WTC11 (cell line): ENCODE measurements around the gene PTPRG.

Experiments used
- CREB1 ChIP-seq: sonication (generic); formaldehyde crosslinking; IDR thresholded peaks from 2 replicates; pipeline ENCODE4 v1.8.0; 2023; ENCODE audit warnings: mild to moderate bottlenecking, missing genetic modification reagents
- CTCF ChIP-seq: fragments of 200-600 bp; IDR thresholded peaks from 2 replicates; pipeline ENCODE4 v1.8.0; 2022; ENCODE audit warnings: antibody characterized with exemption
- MAX ChIP-seq: sonication (generic); formaldehyde crosslinking; IDR thresholded peaks from 2 replicates; pipeline ENCODE4 v1.8.0; 2022; ENCODE audit warnings: mild to moderate bottlenecking, missing genetic modification reagents
- USF1 ChIP-seq: sonication (generic); formaldehyde crosslinking; IDR thresholded peaks from 2 replicates; pipeline ENCODE4 v1.8.0; 2022; ENCODE audit warnings: mild to moderate bottlenecking, missing genetic modification reagents
- ZBTB43 ChIP-seq: sonication (generic); formaldehyde crosslinking; IDR thresholded peaks from 2 replicates; pipeline ENCODE4 v1.8.1; 2023; ENCODE audit warnings: mild to moderate bottlenecking, missing genetic modification reagents
- ZNF317 ChIP-seq: sonication (generic); formaldehyde crosslinking; IDR thresholded peaks from 2 replicates; pipeline ENCODE4 v1.8.1; 2023; ENCODE audit warnings: low read depth, mild to moderate bottlenecking, moderate library complexity, missing genetic modification reagents, borderline replicate concordance

- TF ChIP-seq MAX (no peak), CTCF (no peak), USF1 (no peak), CREB1 (CRISPR knock-in tag) (no peak), ZNF317 (CRISPR knock-in tag) (no peak), ZBTB43 (no peak)
These were observed 716.1 kb downstream of the PTPRG start for GRCh38 chr3:62277450-62277849.
